OCI-LY3 (cell line): ENCODE measurements around the gene OR6V1.

Experiments used
- H2AFZ ChIP-seq: fragments of 200-600, 300-600 bp; shearing (Covaris generic); 2 replicates; pipeline ENCODE4 v1.6.0; 2014; ENCODE audit warnings: antibody characterized with exemption, low read depth, low read length
- H3K27ac ChIP-seq: fragments of 200-600, 300-600 bp; sonication (generic); 2 replicates; pipeline ENCODE4 v1.5.1; 2014; ENCODE audit warnings: mild to moderate bottlenecking, low read length, moderate library complexity, mixed read lengths
- H3K27me3 ChIP-seq: fragments of 200-600, 300-600 bp; sonication (generic); 2 replicates; pipeline ENCODE4 v1.6.1; 2014; ENCODE audit warnings: low read depth, low read length, mixed read lengths
- H3K36me3 ChIP-seq: fragments of 200-600, 300-600 bp; sonication (generic); replicated peaks from 2 replicates; pipeline ENCODE3; 2014; ENCODE audit warnings: low read depth, low read length, mixed read lengths
- H3K4me1 ChIP-seq: fragments of 300-600, 200-600 bp; sonication (generic); 2 replicates; pipeline ENCODE4 v1.6.1; 2014; ENCODE audit warnings: low read length, mixed read lengths
- H3K4me2 ChIP-seq: fragments of 200-600, 300-600 bp; sonication (generic); 2 replicates; pipeline ENCODE4 v1.6.1; 2014; ENCODE audit warnings: low read length, mixed read lengths
- H3K4me3 ChIP-seq: fragments of 300-600, 200-600 bp; sonication (generic); 2 replicates; pipeline ENCODE4 v1.5.1; 2014; ENCODE audit warnings: antibody characterized with exemption, mild to moderate bottlenecking, low read length, moderate library complexity
- H3K79me2 ChIP-seq: fragments of 300-600, 200-600 bp; shearing (Covaris generic); 2 replicates; pipeline ENCODE4 v1.6.1; 2014; ENCODE audit warnings: mild to moderate bottlenecking, low read length, mixed read lengths
- H3K9ac ChIP-seq: fragments of 300-600, 200-600 bp; shearing (Covaris generic); 2 replicates; pipeline ENCODE4 v1.6.0; 2014; ENCODE audit warnings: mild to moderate bottlenecking, low read length, moderate library complexity
- H3K9me3 ChIP-seq: fragments of 200-600, 300-600 bp; shearing (Covaris generic); 2 replicates; pipeline ENCODE4 v1.6.1; 2014; ENCODE audit warnings: low read length, mixed read lengths; ENCODE audit not compliant: insufficient read depth
- H4K20me1 ChIP-seq: fragments of 200-600, 300-600 bp; sonication (generic); 2 replicates; pipeline ENCODE4 v1.6.1; 2016; ENCODE audit warnings: low read length, mixed read lengths; ENCODE audit not compliant: insufficient read depth
- EZH2phosphoT487 ChIP-seq: fragments of 200-600 bp; shearing (Covaris generic); IDR thresholded peaks from 2 replicates; pipeline ENCODE4 v1.6.1; 2018; ENCODE audit warnings: antibody characterized with exemption, mixed run types, low read depth
- TF ChIP-seq, protein P1 (sequence below): fragments of 200-600, 300-600 bp; sonication (generic); IDR thresholded peaks from 2 replicates; pipeline ENCODE4 v1.5.1; 2014; ENCODE audit warnings: antibody characterized with exemption, low read length, low read depth

OR6V1 gene, protein sequence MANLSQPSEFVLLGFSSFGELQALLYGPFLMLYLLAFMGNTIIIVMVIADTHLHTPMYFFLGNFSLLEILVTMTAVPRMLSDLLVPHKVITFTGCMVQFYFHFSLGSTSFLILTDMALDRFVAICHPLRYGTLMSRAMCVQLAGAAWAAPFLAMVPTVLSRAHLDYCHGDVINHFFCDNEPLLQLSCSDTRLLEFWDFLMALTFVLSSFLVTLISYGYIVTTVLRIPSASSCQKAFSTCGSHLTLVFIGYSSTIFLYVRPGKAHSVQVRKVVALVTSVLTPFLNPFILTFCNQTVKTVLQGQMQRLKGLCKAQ

DNA sequence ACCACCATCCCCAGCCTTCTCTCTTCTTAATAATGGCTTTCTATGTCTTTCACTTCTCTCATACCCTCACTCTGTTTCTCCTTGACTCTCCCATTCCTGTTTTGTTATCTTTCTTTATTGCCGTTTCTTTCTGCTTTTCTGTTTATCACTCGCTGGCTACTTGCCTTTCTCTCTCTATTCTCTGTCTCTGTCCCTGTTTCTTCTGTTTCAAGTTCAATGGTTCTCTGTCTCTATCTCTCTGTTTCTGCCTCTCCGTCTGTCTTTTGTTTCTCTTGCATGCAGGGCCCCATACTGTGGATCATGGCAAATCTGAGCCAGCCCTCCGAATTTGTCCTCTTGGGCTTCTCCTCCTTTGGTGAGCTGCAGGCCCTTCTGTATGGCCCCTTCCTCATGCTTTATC lies at the start of gene OR6V1:
TSS of gene OR6V1 (plus strand) at position 301 of the 400 bp plus-strand sequence. CDS start at position 301, 0 bp downstream.
- Histone ChIP-seq H4K20me1 (no peaks in the 10 kb centered on the region), H3K4me3 (no peak within 1 kb of the TSS), H3K79me2 (no peaks in the 10 kb centered on the region), H3K36me3 (no peaks in the 10 kb centered on the region), H2AFZ (0 out of 2 replicates have a peak within 1 kb of the TSS, but pooled peaks have one; percentile 12), H3K9ac (no peak within 1 kb of the TSS), H3K4me1 (peaks cover 13% of the 10 kb centered on the region), H3K4me2 (no peak within 1 kb of the TSS; the same call in 1 of the 2 replicates), H3K9me3 (no peaks in the 10 kb centered on the region), H3K27ac (no peak within 1 kb of the TSS), H3K27me3 (peaks cover 6% of the 10 kb centered on the region; the same call in 1 of the 2 replicates)
- no peak for TF ChIP-seq EZH2phosphoT487
- TF ChIP-seq, protein P1, sequence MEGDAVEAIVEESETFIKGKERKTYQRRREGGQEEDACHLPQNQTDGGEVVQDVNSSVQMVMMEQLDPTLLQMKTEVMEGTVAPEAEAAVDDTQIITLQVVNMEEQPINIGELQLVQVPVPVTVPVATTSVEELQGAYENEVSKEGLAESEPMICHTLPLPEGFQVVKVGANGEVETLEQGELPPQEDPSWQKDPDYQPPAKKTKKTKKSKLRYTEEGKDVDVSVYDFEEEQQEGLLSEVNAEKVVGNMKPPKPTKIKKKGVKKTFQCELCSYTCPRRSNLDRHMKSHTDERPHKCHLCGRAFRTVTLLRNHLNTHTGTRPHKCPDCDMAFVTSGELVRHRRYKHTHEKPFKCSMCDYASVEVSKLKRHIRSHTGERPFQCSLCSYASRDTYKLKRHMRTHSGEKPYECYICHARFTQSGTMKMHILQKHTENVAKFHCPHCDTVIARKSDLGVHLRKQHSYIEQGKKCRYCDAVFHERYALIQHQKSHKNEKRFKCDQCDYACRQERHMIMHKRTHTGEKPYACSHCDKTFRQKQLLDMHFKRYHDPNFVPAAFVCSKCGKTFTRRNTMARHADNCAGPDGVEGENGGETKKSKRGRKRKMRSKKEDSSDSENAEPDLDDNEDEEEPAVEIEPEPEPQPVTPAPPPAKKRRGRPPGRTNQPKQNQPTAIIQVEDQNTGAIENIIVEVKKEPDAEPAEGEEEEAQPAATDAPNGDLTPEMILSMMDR, result no peak

DNA sequence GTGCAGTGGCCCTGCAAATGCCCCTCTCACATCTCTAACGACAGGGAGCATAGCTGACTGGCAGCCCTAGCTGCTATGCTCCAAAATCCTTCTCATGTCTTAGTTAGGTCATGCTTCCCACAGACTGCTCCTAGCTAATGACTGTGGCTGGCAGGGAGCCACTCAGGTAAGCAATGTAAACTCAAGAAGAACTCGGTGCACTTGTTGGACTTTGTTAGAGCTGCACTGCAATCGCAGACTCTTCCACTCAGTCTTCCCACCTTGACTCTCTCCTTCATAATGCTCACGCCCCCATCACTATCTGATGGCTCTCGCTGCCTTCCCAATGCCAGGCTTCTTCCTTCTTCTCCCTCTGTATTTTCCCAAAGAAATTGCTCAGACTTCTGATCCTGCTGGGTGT lies 49.2 kb upstream of the OR6V1 start:
- Histone ChIP-seq H3K27ac (no peak overlapping the region), H3K36me3 (no peaks in the 10 kb centered on the region), H3K9me3 (no peaks in the 10 kb centered on the region), H3K79me2 (no peaks in the 10 kb centered on the region), H4K20me1 (no peaks in the 10 kb centered on the region), H2AFZ (peak overlapping the region; percentile 98), H3K27me3 (peaks cover 25% of the 10 kb centered on the region), H3K4me3 (peak overlapping the region; percentile 71), H3K4me1 (peaks cover 13% of the 10 kb centered on the region), H3K4me2 (peak overlapping the region; percentile 76), H3K9ac (peak overlapping the region; percentile 46)
- TF ChIP-seq, protein P1, result no peak
- TF ChIP-seq EZH2phosphoT487, result no peak

DNA sequence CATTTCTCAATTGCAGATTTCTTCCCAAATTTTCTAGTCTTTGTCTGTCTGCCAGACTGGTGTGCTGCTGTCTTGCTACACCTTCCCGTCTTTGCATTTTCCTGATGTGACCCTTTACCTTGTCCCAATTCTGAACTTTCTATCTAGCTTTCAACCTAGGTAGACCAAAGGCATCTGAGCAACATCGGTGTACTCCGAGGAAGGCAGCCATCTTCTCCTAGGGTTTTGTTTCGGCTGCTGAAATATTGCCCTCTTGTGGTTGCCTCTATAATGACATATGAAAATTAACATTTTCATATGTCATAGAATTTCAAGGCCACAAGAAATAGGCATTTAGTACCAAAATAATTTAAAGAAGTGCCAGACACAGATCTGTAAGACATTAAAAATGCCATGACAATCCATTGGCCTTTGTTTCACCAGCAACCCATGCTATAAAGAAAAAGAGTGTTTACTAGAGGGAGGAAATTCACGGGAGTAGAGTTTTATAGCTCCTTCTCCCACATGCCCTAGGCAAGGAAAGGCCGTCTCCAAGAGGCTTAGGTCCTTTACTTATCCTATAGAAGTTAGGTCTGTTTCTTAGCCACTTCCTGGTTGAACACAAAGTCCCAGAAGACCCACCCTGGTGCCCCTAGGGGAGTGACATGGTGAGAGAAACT lies 48.6 kb upstream of the OR6V1 start:
- H3K36me3 ChIP-seq, result no peaks in the 10 kb centered on the region
- H3K9me3 ChIP-seq, result no peaks in the 10 kb centered on the region
- no peak overlapping the region for H3K27ac ChIP-seq
- H3K4me3 ChIP-seq, result peak overlapping the region; percentile 71
- peak overlapping the region; percentile 76 for H3K4me2 ChIP-seq
- H3K4me1 ChIP-seq, result peaks cover 13% of the 10 kb centered on the region
- peak overlapping the region; percentile 98 for H2AFZ ChIP-seq
- no peaks in the 10 kb centered on the region for H4K20me1 ChIP-seq
- no peaks in the 10 kb centered on the region for H3K79me2 ChIP-seq
- TF ChIP-seq, protein P1, result peak; percentile 81
- no peak for TF ChIP-seq EZH2phosphoT487
- H3K27me3 ChIP-seq, result peaks cover 25% of the 10 kb centered on the region
- peak overlapping the region; percentile 46 for H3K9ac ChIP-seq

DNA sequence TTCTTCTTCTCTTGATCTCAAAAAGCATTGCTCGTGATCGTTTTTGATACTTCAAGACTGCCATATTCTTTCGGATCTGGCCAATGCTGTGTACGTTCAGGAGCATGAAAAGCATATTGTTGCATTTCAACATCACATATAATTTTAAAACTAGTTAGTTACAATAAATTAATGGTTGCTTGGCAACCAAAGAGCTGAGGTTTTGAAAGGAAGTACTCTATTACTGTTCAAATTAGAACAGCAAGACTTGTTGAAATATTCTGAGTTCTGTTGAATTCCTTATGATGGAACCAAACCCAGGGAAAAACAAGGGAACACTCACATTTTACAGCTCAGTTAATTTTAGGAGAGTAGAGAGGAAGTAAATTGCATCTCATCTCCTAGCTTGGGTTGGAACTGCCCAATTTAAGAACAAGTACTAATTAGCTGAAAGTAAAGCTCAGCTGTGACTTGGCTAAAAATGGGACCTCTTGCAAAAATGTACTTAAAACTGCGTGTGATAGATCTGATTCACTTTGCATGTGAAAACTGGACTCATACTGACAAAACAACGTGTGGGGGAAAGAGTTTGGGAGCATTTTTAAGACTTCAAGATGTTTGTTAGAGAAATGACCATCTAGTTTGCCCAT lies 46.4 kb upstream of the OR6V1 start:
- Histone ChIP-seq H3K9ac (no peak overlapping the region), H3K4me3 (no peak overlapping the region), H3K27me3 (peaks cover 25% of the 10 kb centered on the region), H3K27ac (no peak overlapping the region), H3K9me3 (no peaks in the 10 kb centered on the region), H3K4me2 (no peak overlapping the region), H3K79me2 (no peaks in the 10 kb centered on the region), H3K4me1 (peaks cover 13% of the 10 kb centered on the region), H3K36me3 (no peaks in the 10 kb centered on the region), H4K20me1 (no peaks in the 10 kb centered on the region), H2AFZ (no peak overlapping the region)
- TF ChIP-seq, protein P1, result no peak
- TF ChIP-seq EZH2phosphoT487, result no peak
